SKM-1 (cell line): ENCODE data around the gene GIMAP7.
A peak's percentile ranks its signal among the peaks of the same experiment; 100 is the strongest.
"Not testable (repeated sequence)": the region's sequence is repeated elsewhere in the genome, so short reads cannot be mapped to it uniquely, and the experiment has no call there.

Experiments
- DNase-seq: peaks from one replicate; lab custom pipeline; 2025; ENCODE audit not compliant: unreplicated experiment; lab: John Stamatoyannopoulos, UW

GIMAP7 gene

GRCh38 chr7:150514748-150515222 lies at the start of gene GIMAP7:
GIMAP7 (plus strand) TSS chr7:150514872; CDS start chr7:150519975, 5,103 bp downstream.
- DNase-seq = no peak

GRCh38 chr7:150464962-150465361 lies 49.7 kb upstream of the GIMAP7 start:
- no peak for DNase-seq

GRCh38 chr7:150465414-150465813 lies 49.3 kb upstream of the GIMAP7 start:
- no peak for DNase-seq

- DNase-seq = no peak
Measured at GRCh38 chr7:150466477-150466876, 48.2 kb upstream of the GIMAP7 start.

- DNase-seq = no peak
Measured at GRCh38 chr7:150468241-150468640, 46.4 kb upstream of the GIMAP7 start.

GRCh38 chr7:150471886-150472285 lies 42.8 kb upstream of the GIMAP7 start:
- no peak for DNase-seq

GRCh38 chr7:150473902-150474301 lies 40.8 kb upstream of the GIMAP7 start:
- no peak for DNase-seq

GRCh38 chr7:150476285-150476684 lies 38.4 kb upstream of the GIMAP7 start:
- no peak for DNase-seq

- DNase-seq = no peak
Measured at GRCh38 chr7:150476819-150477631, 37.6 kb upstream of the GIMAP7 start.

GRCh38 chr7:150479023-150479716 lies 35.5 kb upstream of the GIMAP7 start:
- DNase-seq = no peak

GRCh38 chr7:150481186-150481920 lies 33.3 kb upstream of the GIMAP7 start:
- DNase-seq = no peak

- DNase-seq = no peak
Measured at GRCh38 chr7:150481922-150482321, 32.8 kb upstream of the GIMAP7 start.

GRCh38 chr7:150483514-150483913 lies 31.2 kb upstream of the GIMAP7 start:
- not testable (repeated sequence) for DNase-seq

GRCh38 chr7:150484071-150484470 lies 30.6 kb upstream of the GIMAP7 start:
- not testable (repeated sequence) for DNase-seq

- DNase-seq = no peak
Measured at GRCh38 chr7:150487625-150488024, 27.0 kb upstream of the GIMAP7 start.

GRCh38 chr7:150489782-150490181 lies 24.9 kb upstream of the GIMAP7 start:
- peak; percentile 11 for DNase-seq

- DNase-seq = not testable (repeated sequence)
Measured at GRCh38 chr7:150493442-150493841, 21.2 kb upstream of the GIMAP7 start.

GRCh38 chr7:150502519-150502918 lies 12.2 kb upstream of the GIMAP7 start:
- DNase-seq = no peak

- DNase-seq = no peak
Measured at GRCh38 chr7:150503155-150503554, 11.5 kb upstream of the GIMAP7 start.

GRCh38 chr7:150503581-150503980 lies 11.1 kb upstream of the GIMAP7 start:
- DNase-seq = no peak

GRCh38 chr7:150507947-150508602 lies 6.6 kb upstream of the GIMAP7 start:
- DNase-seq = no peak
